Fibroblast of mammary gland (primary cell): Measurements from ENCODE around the gene F7.
"Not testable (repeated sequence)": the region's sequence is repeated elsewhere in the genome, so short reads cannot be mapped to it uniquely, and the experiment has no call there.

Source experiments
- DNase-seq: peaks from one replicate; pipeline ENCODE4 v3.0.0-alpha.2; 2010; ENCODE audit warnings: low read depth
- H3K4me3 ChIP-seq: 2 replicates; pipeline ENCODE4 v1.5.1; 2011; ENCODE audit warnings: low read depth, mild to moderate bottlenecking, low read length, moderate library complexity; ENCODE audit not compliant: control insufficient read depth
- TF ChIP-seq, protein P1 (sequence below): conservative IDR thresholded peaks from 2 replicates; pipeline ENCODE4 v1.5.1; 2011; ENCODE audit warnings: low read depth, low read length, inconsistent platforms; ENCODE audit not compliant: control insufficient read depth, insufficient read depth

F7 gene

DNA sequence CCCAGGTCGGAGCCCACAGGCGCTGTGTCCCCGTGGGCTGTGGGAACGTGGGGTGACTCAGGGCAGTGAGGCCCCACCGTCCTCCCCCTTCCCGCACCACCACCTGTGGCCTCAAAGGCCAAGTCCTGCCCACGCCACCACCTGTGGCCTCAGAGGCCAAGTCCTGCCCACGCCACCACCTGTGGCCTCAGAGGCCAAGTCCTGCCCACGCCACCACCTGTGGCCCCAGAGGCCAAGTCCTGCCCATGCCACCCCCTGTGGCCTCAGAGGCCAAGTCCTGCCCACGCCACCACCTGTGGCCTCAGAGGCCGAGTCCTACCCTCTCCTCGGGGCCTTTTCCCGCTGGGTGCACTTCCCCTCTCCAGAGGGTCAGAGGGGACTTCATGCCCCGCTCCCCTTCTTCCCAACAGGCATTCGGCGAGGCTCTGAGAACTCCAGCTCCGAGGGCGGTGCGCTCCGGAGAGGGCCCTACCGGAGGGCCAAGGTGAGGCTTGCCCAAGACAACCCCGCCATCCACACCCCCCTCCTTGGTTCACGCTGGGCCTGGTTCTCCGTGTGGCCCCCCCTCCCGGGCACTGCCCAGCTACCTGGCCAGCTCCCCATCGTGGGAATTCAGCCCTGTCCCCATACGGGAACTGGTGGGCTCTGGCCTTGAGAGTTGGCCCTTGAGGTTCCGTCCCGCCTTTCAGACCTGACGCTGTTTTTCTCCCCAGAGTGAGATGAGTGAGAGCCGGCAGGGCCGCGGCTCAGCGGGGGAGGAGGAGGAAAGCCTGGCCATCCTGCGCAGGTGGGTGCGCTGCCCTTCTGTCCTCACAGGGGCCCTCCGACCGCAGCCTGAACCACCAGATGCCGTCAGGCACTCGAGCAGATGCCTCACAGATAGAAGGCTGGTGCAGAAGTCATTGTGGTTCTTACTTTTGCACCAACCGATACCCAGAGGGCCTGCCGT, 27.4 kb upstream of the F7 start:
- TF ChIP-seq, protein P1, sequence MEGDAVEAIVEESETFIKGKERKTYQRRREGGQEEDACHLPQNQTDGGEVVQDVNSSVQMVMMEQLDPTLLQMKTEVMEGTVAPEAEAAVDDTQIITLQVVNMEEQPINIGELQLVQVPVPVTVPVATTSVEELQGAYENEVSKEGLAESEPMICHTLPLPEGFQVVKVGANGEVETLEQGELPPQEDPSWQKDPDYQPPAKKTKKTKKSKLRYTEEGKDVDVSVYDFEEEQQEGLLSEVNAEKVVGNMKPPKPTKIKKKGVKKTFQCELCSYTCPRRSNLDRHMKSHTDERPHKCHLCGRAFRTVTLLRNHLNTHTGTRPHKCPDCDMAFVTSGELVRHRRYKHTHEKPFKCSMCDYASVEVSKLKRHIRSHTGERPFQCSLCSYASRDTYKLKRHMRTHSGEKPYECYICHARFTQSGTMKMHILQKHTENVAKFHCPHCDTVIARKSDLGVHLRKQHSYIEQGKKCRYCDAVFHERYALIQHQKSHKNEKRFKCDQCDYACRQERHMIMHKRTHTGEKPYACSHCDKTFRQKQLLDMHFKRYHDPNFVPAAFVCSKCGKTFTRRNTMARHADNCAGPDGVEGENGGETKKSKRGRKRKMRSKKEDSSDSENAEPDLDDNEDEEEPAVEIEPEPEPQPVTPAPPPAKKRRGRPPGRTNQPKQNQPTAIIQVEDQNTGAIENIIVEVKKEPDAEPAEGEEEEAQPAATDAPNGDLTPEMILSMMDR: no peak
- DNase-seq: no peak
- no peak overlapping the region for H3K4me3 ChIP-seq

DNA sequence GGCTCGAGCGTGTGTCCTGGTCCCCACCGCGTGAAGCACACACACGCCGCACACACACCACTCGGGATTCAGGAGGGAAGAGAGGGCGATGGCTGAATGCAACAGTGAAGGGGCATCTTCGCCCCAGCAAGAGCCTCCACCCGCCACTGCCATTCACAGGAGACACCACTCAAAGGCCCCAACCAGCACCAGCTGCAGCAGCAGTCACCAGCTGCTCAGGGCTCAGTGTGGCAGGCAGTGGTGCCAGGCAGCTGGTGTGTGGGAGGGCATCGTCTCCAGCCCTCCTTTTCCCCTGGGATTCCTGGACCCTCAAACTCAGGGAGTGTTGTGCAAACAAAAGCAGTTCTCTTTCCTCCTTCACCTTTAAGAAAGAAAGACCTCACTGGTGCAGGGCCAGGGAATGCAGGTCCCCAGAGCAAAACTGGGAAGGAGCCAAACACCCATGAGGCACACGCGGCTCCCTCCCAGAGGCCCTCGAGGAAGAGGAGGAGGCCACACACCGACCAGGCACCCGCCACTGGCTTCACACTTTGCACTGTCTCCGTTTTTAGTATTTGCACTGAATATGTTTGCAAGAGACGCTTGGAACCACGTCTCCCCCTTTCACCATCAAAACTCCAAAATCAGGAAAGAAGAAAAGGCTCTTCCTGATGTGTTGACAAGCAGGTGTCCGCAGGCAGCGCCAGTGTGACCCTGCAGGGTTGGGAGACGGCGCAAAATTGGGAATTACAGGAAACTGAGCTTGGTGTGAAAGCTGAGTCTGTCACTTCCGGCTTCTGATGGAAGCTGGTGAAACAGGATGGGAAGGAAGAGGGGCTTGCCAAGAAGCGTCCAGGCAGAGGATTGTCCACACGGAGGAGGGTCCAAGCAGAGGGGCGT, 26.4 kb upstream of the F7 start:
- no peak overlapping the region for H3K4me3 ChIP-seq
- TF ChIP-seq, protein P1: no peak
- DNase-seq: no peak

DNA sequence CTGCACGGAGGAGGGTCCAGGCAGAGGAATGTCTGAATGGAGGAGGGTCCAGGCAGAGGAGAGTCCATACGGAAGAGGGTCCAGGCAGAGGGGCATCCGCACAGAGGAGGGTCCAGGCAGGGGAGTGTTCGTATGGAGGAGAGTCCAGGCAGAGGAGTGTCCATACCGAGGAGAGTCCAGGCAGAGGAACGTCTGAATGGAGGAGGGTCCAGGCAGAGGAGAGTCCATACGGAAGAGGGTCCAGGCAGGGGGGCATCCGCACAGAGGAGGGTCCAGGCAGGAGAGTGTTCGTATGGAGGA, 25.9 kb upstream of the F7 start:
- not testable (repeated sequence) for DNase-seq

DNA sequence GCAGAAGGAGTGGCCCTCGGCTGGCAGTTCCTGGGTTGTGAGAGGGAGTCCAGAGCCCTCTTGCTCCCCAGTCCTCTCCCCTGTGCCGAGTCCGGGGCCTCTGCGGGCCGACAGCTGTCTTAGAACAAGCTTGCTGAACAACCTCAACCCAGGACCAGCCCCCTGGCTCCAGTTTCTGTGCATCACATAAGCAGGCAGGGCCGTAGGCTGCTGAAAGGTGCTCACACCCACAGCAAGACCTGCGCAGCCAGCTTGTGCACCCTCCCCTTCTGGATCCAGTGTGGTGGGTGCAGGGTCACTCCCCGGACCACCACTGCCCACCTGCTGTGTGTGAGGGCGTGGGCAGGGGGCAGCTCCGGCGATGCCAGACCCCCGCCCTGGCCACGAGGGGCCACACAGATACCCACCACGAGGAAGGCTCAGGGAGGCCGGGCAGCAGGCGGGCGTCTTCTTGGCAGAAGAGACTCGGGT, 25.2 kb upstream of the F7 start:
- no peak overlapping the region for H3K4me3 ChIP-seq
- no peak for DNase-seq
- TF ChIP-seq, protein P1: no peak

More for the DNA sequence above, 25.9 kb upstream of the F7 start:
- H3K4me3 ChIP-seq: not testable (repeated sequence)

DNA sequence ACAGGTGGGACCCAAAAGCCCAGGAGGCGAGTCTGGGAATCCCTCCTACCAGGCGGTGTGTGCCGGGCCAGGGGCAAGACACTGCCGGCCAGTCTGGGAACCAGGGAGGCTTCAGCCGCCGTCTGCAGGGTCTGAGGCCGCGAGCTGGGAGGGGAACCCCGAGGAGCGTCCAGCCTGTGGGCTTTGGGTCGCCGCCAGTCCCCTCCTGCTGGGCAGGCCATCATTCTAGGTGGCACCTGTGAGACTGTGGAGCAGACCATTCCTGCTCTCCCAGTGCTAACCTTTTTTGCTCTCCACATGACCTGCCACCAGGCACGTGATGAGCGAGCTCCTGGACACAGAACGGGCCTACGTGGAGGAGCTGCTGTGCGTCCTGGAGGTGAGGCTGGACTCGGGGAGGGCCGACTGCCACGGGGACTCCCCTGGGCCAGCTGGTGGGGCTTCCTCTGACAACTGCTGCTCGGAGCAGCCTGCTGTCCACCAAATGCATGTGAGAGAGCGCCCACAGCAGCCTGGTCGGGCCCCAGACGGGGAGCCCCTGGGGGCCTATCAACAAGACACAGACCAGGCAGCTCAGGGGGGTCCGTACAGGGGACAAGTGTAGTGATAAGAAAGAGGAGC, 24.6 kb upstream of the F7 start:
- TF ChIP-seq, protein P1: no peak
- H3K4me3 ChIP-seq: no peak overlapping the region
- no peak for DNase-seq

DNA sequence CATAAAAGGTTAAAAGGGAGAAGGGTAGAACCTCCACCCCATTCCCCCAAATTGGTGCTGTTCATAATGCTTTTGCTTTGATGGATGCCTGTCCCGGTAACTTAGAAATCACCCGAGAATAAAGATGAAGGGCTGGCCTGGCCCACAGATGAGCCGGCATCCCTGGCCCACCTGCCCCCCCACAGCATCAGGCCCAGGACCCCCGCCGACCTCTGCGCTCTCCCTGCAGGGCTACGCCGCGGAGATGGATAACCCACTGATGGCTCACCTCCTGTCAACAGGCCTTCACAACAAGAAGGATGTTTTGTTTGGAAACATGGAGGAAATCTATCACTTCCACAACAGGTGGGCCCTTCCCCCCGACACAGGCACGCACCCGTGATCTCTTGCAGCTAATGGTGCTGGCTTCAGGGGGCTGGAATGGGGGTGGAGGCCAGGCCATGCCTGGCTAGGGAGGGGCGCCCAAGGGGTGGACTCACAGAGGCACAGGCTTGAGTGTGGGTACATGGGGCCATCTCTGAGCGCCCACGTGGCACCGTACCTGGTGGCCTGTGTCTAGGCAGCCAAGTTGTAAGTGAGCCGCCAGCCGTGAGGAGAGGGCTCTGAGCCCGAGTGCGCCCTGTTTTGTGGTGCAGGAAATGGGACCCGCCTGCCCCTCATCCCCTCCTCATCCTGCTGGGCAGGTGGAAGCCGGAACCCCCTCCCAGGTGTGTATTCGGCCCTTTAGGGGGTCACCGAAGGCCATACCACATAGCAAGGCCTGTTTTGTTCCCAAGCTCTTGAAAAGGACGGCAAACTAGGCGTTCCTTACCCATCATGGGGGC, 23.2 kb upstream of the F7 start:
- H3K4me3 ChIP-seq: no peak overlapping the region
- no peak for DNase-seq
- TF ChIP-seq, protein P1: no peak
